SK-N-MC (cell line): Measurements from ENCODE around the gene PYGB.

Source experiments
- EZH2 ChIP-seq: fragments of 200-600 bp; sonication (generic); IDR thresholded peaks from one replicate; pipeline ENCODE4 v1.6.1; 2017; ENCODE audit warnings: antibody characterized with exemption
- FOXP2 ChIP-seq: optimal IDR thresholded peaks from 2 replicates; pipeline ENCODE3; 2011; ENCODE audit warnings: mild to moderate bottlenecking, moderate library complexity; ENCODE audit not compliant: insufficient read depth; ENCODE audit errors: extremely low read length, control extremely low read depth

- no peak for TF ChIP-seq EZH2
- no peak for TF ChIP-seq FOXP2
Observed at GRCh38 chr20:25217161-25218108, 30.4 kb upstream of the PYGB start.
